Measurements from ENCODE around the gene RAPGEF2.

- no peak for TF ChIP-seq CTCF (IDR thresholded peaks at IDR 0.05; ENCODE audit: poor library complexity)
- TF ChIP-seq EZH2phosphoT487 (IDR thresholded peaks at IDR 0.05; ENCODE audit: low read depth, severe bottlenecking, unreplicated experiment) = no peak
- no peak for TF ChIP-seq EZH2 (IDR thresholded peaks at IDR 0.05; ENCODE audit: borderline replicate concordance)
Observed at GRCh38 chr4:159075531-159075932, 27.3 kb upstream of the RAPGEF2 start.

All from hepatocyte (in vitro differentiated cells).